ENCODE results near the gene UFD1. TPM values are rescaled to one million over a fixed set of nuclear protein-coding genes. Genes with fewer than 3 reads are reported as not detected.

The UFD1 gene
- total and polyA plus RNA-seq, 2 of the 4 experiments (the other 2 are of a cell fraction) = 149 to 152 TPM

GRCh38 chr22:19477321-19478044, 1.5 kb downstream of the UFD1 start:
- no peak for ATAC-seq (ENCODE audit: low read depth)
- Histone ChIP-seq H3K9ac (ENCODE audit: low read depth, low read length) (peak overlapping the region; percentile 95), H3K4me3 (ENCODE audit: insufficient read depth, low read depth, low read length) (peak overlapping the region; percentile 87), H3K4ac (ENCODE audit: low read depth, low read length) (no peak overlapping the region), H2BK15ac (ENCODE audit: low read depth, low read length) (no peak overlapping the region), H2AFZ (replicated peaks; ENCODE audit: low read length, poor library complexity) (no peak overlapping the region), H4K91ac (ENCODE audit: insufficient read depth, low read depth, low read length) (no peak overlapping the region), H3K9me3 (ENCODE audit: control insufficient read depth, insufficient read depth, low read length) (no peaks in the 10 kb centered on the region), H4K20me1 (ENCODE audit: insufficient read depth, low read length) (peaks cover 32% of the 10 kb centered on the region), H3K27ac (ENCODE audit: insufficient read depth, low read length) (peak overlapping the region; percentile 33; the same call in 1 of the 2 replicates), H3K4me1 (ENCODE audit: control insufficient read depth, insufficient read depth, low read length) (no peaks in the 10 kb centered on the region; the same call in none of the 2 replicates), H2AK5ac (ENCODE audit: low read depth, low read length) (no peak overlapping the region), H3K9me1 (ENCODE audit: insufficient read depth, low read length) (no peaks in the 10 kb centered on the region; the same call in 1 of the 2 replicates), H3K79me1 (ENCODE audit: low read depth in 1 of 2, low read length in 2 of 2) (peaks cover 26 to 62% of the 10 kb centered on the region in 2 experiments), H3K36me3 (ENCODE audit: control insufficient read depth, insufficient read depth, low read length) (peaks cover 24% of the 10 kb centered on the region), H2BK120ac (ENCODE audit: low read depth, low read length) (no peak overlapping the region), H2AK9ac (replicated peaks; ENCODE audit: low read depth, low read length, poor library complexity) (peak overlapping the region; percentile 21), H3K27me3 (ENCODE audit: control insufficient read depth, insufficient read depth, low read length) (no peaks in the 10 kb centered on the region), H2BK5ac (ENCODE audit: low read depth, low read length, poor library complexity, severe bottlenecking) (no peak overlapping the region), H3K23ac (ENCODE audit: low read depth, low read length) (peak overlapping the region; percentile 49; the same call in 1 of the 2 replicates), H4K5ac (ENCODE audit: low read depth, low read length) (no peak overlapping the region), H4K8ac (ENCODE audit: low read depth in 2 of 2, low read length in 2 of 2) (no peak overlapping the region), H3K14ac (replicated peaks; ENCODE audit: low read depth, low read length) (no peak overlapping the region), H3K56ac (ENCODE audit: extremely low read depth, insufficient read depth, low read length) (no peak overlapping the region), H3K4me2 (ENCODE audit: low read depth, low read length) (peak overlapping the region; percentile 99), H3K18ac (ENCODE audit: low read depth, low read length) (no peak overlapping the region), H2BK20ac (ENCODE audit: low read depth, low read length) (no peak overlapping the region)
- in situ Hi-C loops (cut with MboI; ENCODE audit: low sequenced_read_pairs) (no loop called here), dilution Hi-C loops (cut with HindIII; ENCODE audit: low sequenced_read_pairs, unreplicated experiment) (no loop called here), intact Hi-C loops (cut with micrococcal nuclease) (loop anchor here (2.0 to 5.0 kb wide), 3 partner anchors 155 to 299 kb away; partner anchors contain the start of genes CLTCL1 and SLC25A1)
- ChIA-PET POLR2A (ENCODE audit: unreplicated experiment) (interaction anchor here (0.6 kb wide), 1 partner anchor 967 kb away, joined by 15 read pairs; no protein-coding TSS in a partner anchor), CTCF (interaction anchor here (1.3 kb wide), 1 partner anchor 77 kb away, joined by 3 read pairs; no protein-coding TSS in a partner anchor)
- no peak for TF ChIP-seq RFX5 (IDR thresholded peaks at IDR 0.05; ENCODE audit: low read depth, low read length)
- TF ChIP-seq CTCF (conservative IDR thresholded peaks at IDR 0.05; ENCODE audit: low read depth, low read length) = peak; percentile 28
- TF ChIP-seq POLR2A (IDR thresholded peaks at IDR 0.05; ENCODE audit: low read depth, low read length) = no peak
- no CpG with 5 or more reads among the region's 5 CpGs for WGBS, 2 experiments (ENCODE audit: extremely low coverage in 2 of 2, insufficient read length in 1 of 2)
- BruUV-seq (replicated peaks) = TSS peak; percentile 31
- peak; percentile 16 for DNase-seq
